HEK293 (cell line): ENCODE results near the gene CACNA1E.

Source experiments
- CTCF ChIP-seq: fragments of 450-650 bp; formaldehyde crosslinking; IDR thresholded peaks from 2 replicates; pipeline ENCODE4 v1.5.1; 2016; ENCODE audit warnings: missing biosample characterization, missing genetic modification characterization
- KLF8 ChIP-seq: fragments of 450-650 bp; formaldehyde crosslinking; IDR thresholded peaks from 2 replicates; pipeline ENCODE4 v1.5.1; 2016; ENCODE audit warnings: missing biosample characterization, missing genetic modification characterization
- ZBTB44 ChIP-seq: fragments of 450-650 bp; IDR thresholded peaks from 2 replicates; pipeline ENCODE4 v1.5.1; 2018; ENCODE audit warnings: missing biosample characterization, mild to moderate bottlenecking, missing genetic modification characterization
- ZNF521 ChIP-seq: fragments of 450-650 bp; formaldehyde crosslinking; IDR thresholded peaks from 2 replicates; pipeline ENCODE4 v1.5.1; 2017; ENCODE audit warnings: missing biosample characterization, mild to moderate bottlenecking, missing genetic modification characterization
- ZNF777 ChIP-seq: fragments of 450-650 bp; formaldehyde crosslinking; IDR thresholded peaks from 2 replicates; pipeline ENCODE4 v1.5.1; 2017; ENCODE audit warnings: missing biosample characterization, missing genetic modification characterization, borderline replicate concordance

DNA sequence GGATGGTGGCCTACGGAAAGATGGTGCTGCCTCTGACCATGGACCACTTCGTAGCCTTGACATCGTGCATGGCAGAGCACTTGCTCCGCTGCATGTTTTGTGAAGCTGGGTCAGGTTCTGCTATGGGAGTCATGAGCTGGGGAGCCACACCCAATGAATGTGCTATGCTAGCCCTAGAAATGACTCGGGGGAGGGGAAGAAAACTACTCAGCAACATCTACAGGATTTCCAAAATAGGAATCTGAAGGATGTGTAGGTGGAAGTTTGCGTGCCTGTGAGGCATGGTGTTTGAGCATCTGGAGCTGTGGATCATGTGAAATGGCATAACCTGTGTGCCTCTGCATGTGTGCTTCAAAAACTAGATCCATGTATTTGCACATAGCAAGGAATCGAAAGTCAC lies 247.3 kb downstream of the CACNA1E start:
- TF ChIP-seq KLF8 (no peak), CTCF (tag by site-specific recombination) (no peak), ZNF777 (tag by site-specific recombination) (no peak), ZBTB44 (no peak), ZNF521 (tag by site-specific recombination) (no peak)
